ENCODE results near the gene GMPPA. TPM values are rescaled to one million over a fixed set of nuclear protein-coding genes. Genes with fewer than 3 reads are reported as not detected.

The GMPPA gene
- total and polyA plus RNA-seq, 3 donors from 2014 or later: 19.6 to 28.3 (median 24.6) TPM

DNA sequence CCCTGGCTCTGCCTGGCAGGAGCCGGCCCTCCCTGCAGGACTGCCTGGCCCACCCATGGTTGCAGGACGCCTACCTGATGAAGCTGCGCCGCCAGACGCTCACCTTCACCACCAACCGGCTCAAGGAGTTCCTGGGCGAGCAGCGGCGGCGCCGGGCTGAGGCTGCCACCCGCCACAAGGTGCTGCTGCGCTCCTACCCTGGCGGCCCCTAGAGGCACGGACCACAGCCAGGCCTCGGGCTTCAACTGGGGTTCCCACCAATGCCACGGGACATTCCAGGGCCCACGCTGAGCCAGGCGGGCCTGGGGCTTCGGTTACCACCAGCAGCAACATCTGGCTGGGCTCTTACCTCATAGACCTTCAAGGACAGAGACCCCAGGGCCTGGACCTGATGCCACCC, 6.1 kb upstream of the GMPPA start:
- TF ChIP-seq, protein P1, sequence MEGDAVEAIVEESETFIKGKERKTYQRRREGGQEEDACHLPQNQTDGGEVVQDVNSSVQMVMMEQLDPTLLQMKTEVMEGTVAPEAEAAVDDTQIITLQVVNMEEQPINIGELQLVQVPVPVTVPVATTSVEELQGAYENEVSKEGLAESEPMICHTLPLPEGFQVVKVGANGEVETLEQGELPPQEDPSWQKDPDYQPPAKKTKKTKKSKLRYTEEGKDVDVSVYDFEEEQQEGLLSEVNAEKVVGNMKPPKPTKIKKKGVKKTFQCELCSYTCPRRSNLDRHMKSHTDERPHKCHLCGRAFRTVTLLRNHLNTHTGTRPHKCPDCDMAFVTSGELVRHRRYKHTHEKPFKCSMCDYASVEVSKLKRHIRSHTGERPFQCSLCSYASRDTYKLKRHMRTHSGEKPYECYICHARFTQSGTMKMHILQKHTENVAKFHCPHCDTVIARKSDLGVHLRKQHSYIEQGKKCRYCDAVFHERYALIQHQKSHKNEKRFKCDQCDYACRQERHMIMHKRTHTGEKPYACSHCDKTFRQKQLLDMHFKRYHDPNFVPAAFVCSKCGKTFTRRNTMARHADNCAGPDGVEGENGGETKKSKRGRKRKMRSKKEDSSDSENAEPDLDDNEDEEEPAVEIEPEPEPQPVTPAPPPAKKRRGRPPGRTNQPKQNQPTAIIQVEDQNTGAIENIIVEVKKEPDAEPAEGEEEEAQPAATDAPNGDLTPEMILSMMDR (IDR thresholded peaks at IDR 0.05): no peak
- no peak for TF ChIP-seq POLR2A (IDR thresholded peaks at IDR 0.05)
- Histone ChIP-seq H3K9me3 (no peaks in the 10 kb centered on the region), H3K4me1 (peaks cover 5% of the 10 kb centered on the region), H3K27ac (no peak overlapping the region), H3K4me3 (no peak overlapping the region), H3K36me3 (ENCODE audit: low read depth, missing control alignments) (no peaks in the 10 kb centered on the region), H3K27me3 (no peaks in the 10 kb centered on the region)
- WGBS, 2 donors: 88% methylated on average over 20 of the region's 20 CpGs; no CpG with 5 or more reads in 1 of the 2 donors
- DNase-seq: no peak
- intact Hi-C loops (cut with DNase I; ENCODE audit: low total_unique reads): no loop called here

DNA sequence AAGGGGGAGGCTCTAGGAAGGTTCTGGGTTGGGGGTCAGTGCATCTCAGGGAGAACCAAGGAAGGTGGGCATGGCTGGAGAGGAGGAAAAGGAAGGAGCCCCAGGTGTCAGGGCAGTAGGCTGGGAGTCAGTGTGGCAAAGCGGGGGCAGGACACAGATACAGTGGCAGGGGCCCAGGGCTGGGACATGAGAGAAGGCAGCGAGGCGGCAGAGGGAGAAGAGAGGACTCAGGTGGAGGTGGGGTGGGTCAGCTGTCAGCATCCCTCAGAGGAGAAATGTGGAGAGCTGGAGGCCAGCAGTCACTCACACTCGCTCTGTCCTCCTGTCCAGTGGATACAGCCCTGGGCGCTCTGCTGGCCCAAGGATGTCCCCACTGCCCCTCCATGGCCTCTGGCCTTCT, 5.6 kb upstream of the GMPPA start:
- intact Hi-C loops (cut with DNase I; ENCODE audit: low total_unique reads): no loop called here
- H3K4me1 ChIP-seq: peaks cover 5% of the 10 kb centered on the region
- no peaks in the 10 kb centered on the region for H3K9me3 ChIP-seq
- 87 to 97% methylated on average over 5 of the region's 5 CpGs for WGBS, 2 donors
- no peak overlapping the region for H3K27ac ChIP-seq
- no peak for TF ChIP-seq POLR2A (IDR thresholded peaks at IDR 0.05)
- TF ChIP-seq, protein P1 (IDR thresholded peaks at IDR 0.05): no peak
- no peak for DNase-seq
- no peak overlapping the region for H3K4me3 ChIP-seq
- H3K36me3 ChIP-seq (ENCODE audit: low read depth, missing control alignments): no peaks in the 10 kb centered on the region
- H3K27me3 ChIP-seq: no peaks in the 10 kb centered on the region

DNA sequence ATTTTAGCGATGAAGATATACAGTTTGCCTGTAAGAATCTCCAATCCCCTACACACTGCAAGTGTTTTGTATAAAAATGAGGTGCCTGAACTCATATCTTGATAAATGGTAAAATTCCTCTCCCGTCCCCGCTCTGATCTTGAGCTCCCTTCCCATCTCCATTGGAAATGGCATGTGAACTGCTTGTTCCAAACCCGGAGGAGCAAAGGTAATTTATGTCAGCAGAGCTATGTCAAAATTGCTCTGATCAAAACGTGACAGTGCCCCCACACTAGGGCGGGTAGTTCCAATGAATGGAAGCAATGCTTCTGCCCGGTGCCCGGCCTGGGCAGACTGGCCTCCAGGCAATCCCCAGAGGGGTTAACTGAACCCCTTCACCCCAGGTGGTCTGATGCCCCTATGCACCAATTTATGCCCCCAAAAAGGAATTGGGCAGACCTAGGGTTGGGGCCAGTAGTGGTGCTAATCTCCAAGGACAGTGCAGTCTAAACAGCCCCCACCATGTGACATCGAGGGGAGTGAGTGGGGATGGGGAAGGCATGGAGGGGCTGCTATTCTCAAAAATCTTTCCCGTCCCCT, 3.6 kb upstream of the GMPPA start:
- intact Hi-C loops (cut with DNase I; ENCODE audit: low total_unique reads): no loop called here
- DNase-seq: no peak
- WGBS, 2 donors: 48 to 55% methylated on average over 10 of the region's 10 CpGs
- Histone ChIP-seq H3K4me3 (no peak overlapping the region), H3K9me3 (no peaks in the 10 kb centered on the region), H3K4me1 (peaks cover 16% of the 10 kb centered on the region), H3K27me3 (no peaks in the 10 kb centered on the region), H3K36me3 (ENCODE audit: low read depth, missing control alignments) (no peaks in the 10 kb centered on the region), H3K27ac (no peak overlapping the region)
- TF ChIP-seq, protein P1 (IDR thresholded peaks at IDR 0.05): no peak
- TF ChIP-seq POLR2A (IDR thresholded peaks at IDR 0.05): no peak

DNA sequence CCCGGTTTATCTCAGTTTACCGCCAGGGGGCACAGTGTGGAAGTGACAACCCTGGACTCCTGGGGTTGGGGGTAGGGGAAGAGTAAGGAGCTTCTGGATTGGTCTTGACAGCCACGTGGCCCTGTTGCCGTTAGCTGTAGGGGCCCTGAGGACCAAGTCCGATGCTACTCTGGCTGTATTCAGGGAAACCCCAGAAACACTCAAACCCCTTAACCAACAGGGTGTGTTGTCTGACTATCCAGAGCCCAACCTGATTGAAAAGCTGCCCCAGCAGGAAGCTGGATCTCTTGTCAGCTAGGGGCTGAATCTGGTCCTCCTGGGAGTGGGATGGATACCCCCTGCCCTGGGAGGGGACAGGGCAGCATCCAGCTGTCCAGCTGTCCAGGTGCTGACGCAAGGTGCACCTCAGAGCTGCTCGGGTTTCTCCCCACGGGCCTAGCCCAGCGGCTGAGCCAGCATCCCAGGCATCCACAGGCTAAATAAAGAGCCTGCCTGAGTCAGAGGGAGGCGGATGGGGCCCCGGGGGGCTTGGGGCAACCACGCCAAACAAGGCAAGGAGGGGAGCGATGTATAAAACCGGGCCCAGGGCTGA, 3.1 kb upstream of the GMPPA start:
- no peaks in the 10 kb centered on the region for H3K9me3 ChIP-seq
- no peaks in the 10 kb centered on the region for H3K36me3 ChIP-seq (ENCODE audit: low read depth, missing control alignments)
- no peaks in the 10 kb centered on the region for H3K27me3 ChIP-seq
- peaks cover 17% of the 10 kb centered on the region for H3K4me1 ChIP-seq
- H3K27ac ChIP-seq: no peak overlapping the region
- intact Hi-C loops (cut with DNase I; ENCODE audit: low total_unique reads): no loop called here
- DNase-seq: no peak
- TF ChIP-seq POLR2A (IDR thresholded peaks at IDR 0.05): no peak
- TF ChIP-seq, protein P1 (IDR thresholded peaks at IDR 0.05): peak in 2 of 3 experiments; percentile 24 to 28
- no peak overlapping the region for H3K4me3 ChIP-seq
- 30 to 44% methylated on average over 8 to 14 of the region's 14 CpGs for WGBS, 2 donors
